AG10803 (cell line): ENCODE data around the gene INKA1.

Experiments
- DNase-seq: peaks from one replicate; pipeline ENCODE4 v3.0.0; 2010; ENCODE audit warnings: low read depth
- H3K4me3 ChIP-seq: 2 replicates; pipeline ENCODE4 v1.5.1; 2011; ENCODE audit warnings: mild to moderate bottlenecking, low read length, control low read depth
- CTCF ChIP-seq: conservative IDR thresholded peaks from 2 replicates; pipeline ENCODE4 v1.5.1; 2011; ENCODE audit warnings: mild to moderate bottlenecking, low read length, control low read depth, inconsistent platforms

Gene INKA1

GRCh38 chr3:49841806-49842205 lies 38.7 kb downstream of the INKA1 start:
- TF ChIP-seq CTCF = no peak
- H3K4me3 ChIP-seq = no peak overlapping the region

GRCh38 chr3:49842843-49843517 lies 39.9 kb downstream of the INKA1 start:
- TF ChIP-seq CTCF = no peak
- no peak overlapping the region for H3K4me3 ChIP-seq
- no peak for DNase-seq

More at GRCh38 chr3:49841806-49842205, 38.7 kb downstream of the INKA1 start:
- no peak for DNase-seq

GRCh38 chr3:49844464-49845183 lies 41.6 kb downstream of the INKA1 start:
- no peak overlapping the region for H3K4me3 ChIP-seq
- DNase-seq = no peak
- no peak for TF ChIP-seq CTCF

GRCh38 chr3:49845694-49846093 lies 42.6 kb downstream of the INKA1 start:
- no peak for TF ChIP-seq CTCF
- DNase-seq = no peak
- no peak overlapping the region for H3K4me3 ChIP-seq
